ENCODE results near the gene ABCC4.

The ABCC4 gene

GRCh38 chr13:95301183-95301967 lies at the start of gene ABCC4:
TSS of gene ABCC4 (minus strand) at chr13:95301451. CDS start at chr13:95301314, 137 bp downstream.
- DNase-seq (ENCODE audit: low read depth, low spot score): no peak

GRCh38 chr13:95349267-95349666 lies 48.0 kb upstream of the ABCC4 start:
- DNase-seq (ENCODE audit: low read depth, low spot score): no peak

- no peak for DNase-seq (ENCODE audit: low read depth, low spot score)
These were observed 42.7 kb upstream of the ABCC4 start for GRCh38 chr13:95343944-95344343.

GRCh38 chr13:95341441-95341840 lies 40.2 kb upstream of the ABCC4 start:
- DNase-seq (ENCODE audit: low read depth, low spot score): no peak

GRCh38 chr13:95338905-95339304 lies 37.7 kb upstream of the ABCC4 start:
- no peak for DNase-seq (ENCODE audit: low read depth, low spot score)

GRCh38 chr13:95337597-95337996 lies 36.3 kb upstream of the ABCC4 start:
- DNase-seq (ENCODE audit: low read depth, low spot score): no peak

- no peak for DNase-seq (ENCODE audit: low read depth, low spot score)
These were observed 34.4 kb upstream of the ABCC4 start for GRCh38 chr13:95335667-95336066.

- DNase-seq (ENCODE audit: low read depth, low spot score): no peak
These were observed 27.1 kb upstream of the ABCC4 start for GRCh38 chr13:95328386-95328785.

- no peak for DNase-seq (ENCODE audit: low read depth, low spot score)
These were observed 25.9 kb upstream of the ABCC4 start for GRCh38 chr13:95327190-95327589.

- no peak for DNase-seq (ENCODE audit: low read depth, low spot score)
These were observed 25.4 kb upstream of the ABCC4 start for GRCh38 chr13:95326695-95327094.

- DNase-seq (ENCODE audit: low read depth, low spot score): no peak
These were observed 24.2 kb upstream of the ABCC4 start for GRCh38 chr13:95325485-95325884.

GRCh38 chr13:95323930-95324662 lies 22.8 kb upstream of the ABCC4 start:
- DNase-seq (ENCODE audit: low read depth, low spot score): no peak

GRCh38 chr13:95319551-95320274 lies 18.5 kb upstream of the ABCC4 start:
- no peak for DNase-seq (ENCODE audit: low read depth, low spot score)

GRCh38 chr13:95317039-95317989 lies 16.1 kb upstream of the ABCC4 start:
- no peak for DNase-seq (ENCODE audit: low read depth, low spot score)

- no peak for DNase-seq (ENCODE audit: low read depth, low spot score)
These were observed 14.5 kb upstream of the ABCC4 start for GRCh38 chr13:95315752-95316151.

GRCh38 chr13:95307507-95307906 lies 6.3 kb upstream of the ABCC4 start:
- no peak for DNase-seq (ENCODE audit: low read depth, low spot score)

- no peak for DNase-seq (ENCODE audit: low read depth, low spot score)
These were observed 3.2 kb upstream of the ABCC4 start for GRCh38 chr13:95304453-95304852.

GRCh38 chr13:95301968-95302393 lies 730 bp upstream of the ABCC4 start:
- no peak for DNase-seq (ENCODE audit: low read depth, low spot score)

GRCh38 chr13:95300625-95301182 lies 547 bp downstream of the ABCC4 start:
- DNase-seq (ENCODE audit: low read depth, low spot score): no peak

GRCh38 chr13:95298971-95299621 lies 2.2 kb downstream of the ABCC4 start:
- no peak for DNase-seq (ENCODE audit: low read depth, low spot score)
